Keratinocyte (primary cell): ENCODE data around the gene HOXD11.

Experiments used
- CTCF ChIP-seq, 3 experiments: IDR thresholded peaks in 1 of 3; conservative IDR thresholded peaks in 1 of 3; optimal IDR thresholded peaks in 1 of 3; 2 replicates in 2 of 3; 3 replicates in 1 of 3; pipeline versions ENCODE3 to v1.5.1; 2011; ENCODE audit warnings: low read length in 3 of 3, mild to moderate bottlenecking in 3 of 3, moderate library complexity in 2 of 3, control low read depth in 1 of 3, inconsistent platforms in 1 of 3; ENCODE audit not compliant: insufficient read depth in 2 of 3; ENCODE audit errors: extremely low read depth in 1 of 3
- EZH2 ChIP-seq: IDR thresholded peaks from one replicate; pipeline ENCODE4 v1.6.1; 2012; ENCODE audit warnings: inconsistent platforms, mild to moderate bottlenecking, low read length, moderate library complexity

- TF ChIP-seq CTCF (optimal IDR thresholded peaks at IDR 0.05 in 1 of 3, IDR thresholded peaks at IDR 0.05 in 1 of 3, conservative IDR thresholded peaks at IDR 0.05 in 1 of 3; ENCODE audit: extremely low read depth in 1 of 3, insufficient read depth in 2 of 3, low read length in 3 of 3) = no peak
- peak; percentile 64 for TF ChIP-seq EZH2
These were observed 25.1 kb upstream of the HOXD11 start for GRCh38 chr2:176081837-176082524.
